Iris pigment epithelial cell (primary cell): ENCODE measurements around the gene MPPED1.

Experiments
- DNase-seq: peaks from one replicate; pipeline ENCODE4 v3.0.0-alpha.2; 2011; ENCODE audit warnings: low read depth

The MPPED1 gene

GRCh38 chr22:43498856-43499253 lies 87.0 kb downstream of the MPPED1 start:
- DNase-seq = no peak

GRCh38 chr22:43500792-43501785 lies 89.3 kb downstream of the MPPED1 start:
- no peak for DNase-seq

GRCh38 chr22:43501878-43502277 lies 90.1 kb downstream of the MPPED1 start:
- no peak for DNase-seq

- no peak for DNase-seq
Measured at GRCh38 chr22:43502306-43502874, 90.6 kb downstream of the MPPED1 start.

- DNase-seq = no peak
Measured at GRCh38 chr22:43504068-43504467, 92.3 kb downstream of the MPPED1 start.

GRCh38 chr22:43504666-43505261 lies 93.0 kb downstream of the MPPED1 start:
- no peak for DNase-seq

GRCh38 chr22:43505423-43505822 lies 93.6 kb downstream of the MPPED1 start:
- DNase-seq = no peak

GRCh38 chr22:43505896-43506295 lies 94.1 kb downstream of the MPPED1 start:
- DNase-seq = no peak

- no peak for DNase-seq
Measured at GRCh38 chr22:43506487-43506886, 94.7 kb downstream of the MPPED1 start.

- DNase-seq = no peak
Measured at GRCh38 chr22:43507235-43507634, 95.4 kb downstream of the MPPED1 start.

GRCh38 chr22:43508489-43508888 lies 96.7 kb downstream of the MPPED1 start:
- no peak for DNase-seq

- no peak for DNase-seq
Measured at GRCh38 chr22:43509337-43509736, 97.5 kb downstream of the MPPED1 start.

GRCh38 chr22:43510281-43511070 lies 98.7 kb downstream of the MPPED1 start:
- DNase-seq = no peak

- DNase-seq = no peak
Measured at GRCh38 chr22:43511276-43511910, 99.6 kb downstream of the MPPED1 start.

- no peak for DNase-seq
Measured at GRCh38 chr22:43512279-43512678, 100.5 kb downstream of the MPPED1 start.

- DNase-seq = no peak
Measured at GRCh38 chr22:43514476-43515157, 102.8 kb downstream of the MPPED1 start.

GRCh38 chr22:43515411-43515810 lies 103.6 kb downstream of the MPPED1 start:
- DNase-seq = no peak

- DNase-seq = no peak
Measured at GRCh38 chr22:43515902-43516301, 104.1 kb downstream of the MPPED1 start.

GRCh38 chr22:43516386-43516785 lies 104.6 kb downstream of the MPPED1 start:
- no peak for DNase-seq

GRCh38 chr22:43516996-43517635 lies 105.3 kb downstream of the MPPED1 start:
- no peak for DNase-seq

GRCh38 chr22:43520632-43521039 lies 108.8 kb downstream of the MPPED1 start:
- DNase-seq = no peak
